GM18520 (cell line): ENCODE results near the gene WIF1.

Experiments used
- ATAC-seq: cut with Tn5 transposase; IDR thresholded peaks from one replicate; pipeline ENCODE4 v1.9.1; 2021; ENCODE audit not compliant: unreplicated experiment

Gene WIF1

GRCh38 chr12:65122703-65123102, 1.6 kb upstream of the WIF1 start:
- ATAC-seq: no peak

- no peak for ATAC-seq
Measured at GRCh38 chr12:65121956-65122469, 908 bp upstream of the WIF1 start.

GRCh38 chr12:65119063-65119462, 2.0 kb downstream of the WIF1 start:
- ATAC-seq: no peak

- no peak for ATAC-seq
Measured at GRCh38 chr12:65113621-65114035, 7.5 kb downstream of the WIF1 start.

- no peak for ATAC-seq
Measured at GRCh38 chr12:65106948-65107347, 14.2 kb downstream of the WIF1 start.

- no peak for ATAC-seq
Measured at GRCh38 chr12:65100140-65100539, 21.0 kb downstream of the WIF1 start.

- ATAC-seq: no peak
Measured at GRCh38 chr12:65099182-65099581, 21.9 kb downstream of the WIF1 start.

GRCh38 chr12:65098364-65098763, 22.7 kb downstream of the WIF1 start:
- ATAC-seq: no peak

GRCh38 chr12:65094722-65095121, 26.4 kb downstream of the WIF1 start:
- no peak for ATAC-seq

- no peak for ATAC-seq
Measured at GRCh38 chr12:65093606-65094005, 27.5 kb downstream of the WIF1 start.

GRCh38 chr12:65090461-65090860, 30.6 kb downstream of the WIF1 start:
- no peak for ATAC-seq

- no peak for ATAC-seq
Measured at GRCh38 chr12:65086236-65086635, 34.9 kb downstream of the WIF1 start.

- ATAC-seq: no peak
Measured at GRCh38 chr12:65084579-65084978, 36.5 kb downstream of the WIF1 start.

- no peak for ATAC-seq
Measured at GRCh38 chr12:65083581-65083980, 37.5 kb downstream of the WIF1 start.

GRCh38 chr12:65082406-65082805, 38.7 kb downstream of the WIF1 start:
- no peak for ATAC-seq

GRCh38 chr12:65081496-65081895, 39.6 kb downstream of the WIF1 start:
- no peak for ATAC-seq

GRCh38 chr12:65074932-65075331, 46.2 kb downstream of the WIF1 start:
- peak; percentile 56 for ATAC-seq

GRCh38 chr12:65069336-65069735, 51.8 kb downstream of the WIF1 start:
- ATAC-seq: no peak

GRCh38 chr12:65067383-65067782, 53.7 kb downstream of the WIF1 start:
- no peak for ATAC-seq

GRCh38 chr12:65055859-65056258, 65.2 kb downstream of the WIF1 start:
- ATAC-seq: no peak

GRCh38 chr12:65051218-65051617, 69.9 kb downstream of the WIF1 start:
- no peak for ATAC-seq

GRCh38 chr12:65045269-65045668, 75.8 kb downstream of the WIF1 start:
- no peak for ATAC-seq

GRCh38 chr12:65039301-65039700, 81.8 kb downstream of the WIF1 start:
- ATAC-seq: no peak

GRCh38 chr12:65025136-65025535, 96.0 kb downstream of the WIF1 start:
- ATAC-seq: no peak
